IMR-90 (cell line): ENCODE measurements around the gene LRRC37A. TPM values are rescaled to one million over a fixed set of nuclear protein-coding genes. Genes with fewer than 3 reads are reported as not detected.
"Not testable (repeated sequence)": the region's sequence is repeated elsewhere in the genome, so short reads cannot be mapped to it uniquely, and the experiment has no call there.

Experiments
- ATAC-seq: fragments of 200-7000 bp; cut with Tn5 transposase; 2 replicates; pipeline ENCODE4 v1.9.1; 2020; ENCODE audit warnings: low read depth, mild to moderate bottlenecking, moderate library complexity
- BruUV-seq: library from RNA; stranded (reverse); fragments of 400-500 nt; replicated peaks from 2 replicates; lab custom pipeline; 2021; lab: Mats Ljungman, UMichigan
- CTCF ChIA-PET: fragments of 300-600 bp; formaldehyde crosslinking; extraction: SDS; loops from one replicate; lab custom pipeline; 2021; ENCODE audit warnings: antibody characterized with exemption; lab: Yijun Ruan, JAX
- POLR2A ChIA-PET: fragments of 300-600 bp; sonication (Branson Sonifier 250); formaldehyde crosslinking; loops from one replicate; lab custom pipeline; 2022; ENCODE audit warnings: antibody characterized with exemption; ENCODE audit not compliant: unreplicated experiment; lab: Charles Lee
- DNase-seq: peaks from one replicate; pipeline ENCODE4 v3.0.0; 2013
- H2AFZ ChIP-seq: replicated peaks from 2 replicates; pipeline ENCODE3; 2013; ENCODE audit warnings: low read length, mild to moderate bottlenecking; ENCODE audit not compliant: poor library complexity
- H2AK5ac ChIP-seq: 2 replicates; pipeline ENCODE4 v1.6.1; 2013; ENCODE audit warnings: low read depth, low read length, inconsistent platforms
- H2AK9ac ChIP-seq: replicated peaks from 2 replicates; pipeline ENCODE3; 2013; ENCODE audit warnings: mild to moderate bottlenecking, low read depth, low read length, moderate library complexity; ENCODE audit not compliant: poor library complexity
- H2BK120ac ChIP-seq: 2 replicates; pipeline ENCODE4 v1.6.1; 2013; ENCODE audit warnings: low read depth, low read length, inconsistent platforms
- H2BK15ac ChIP-seq: 3 replicates; pipeline ENCODE4 v1.6.1; 2013; ENCODE audit warnings: low read depth, low read length, inconsistent platforms
- H2BK20ac ChIP-seq: 2 replicates; pipeline ENCODE4 v1.6.1; 2013; ENCODE audit warnings: low read depth, mild to moderate bottlenecking, inconsistent platforms, low read length, moderate library complexity
- H2BK5ac ChIP-seq: 2 replicates; pipeline ENCODE4 v1.6.1; 2013; ENCODE audit warnings: mild to moderate bottlenecking, low read depth, low read length, inconsistent platforms; ENCODE audit not compliant: poor library complexity, severe bottlenecking
- H3K14ac ChIP-seq: replicated peaks from 2 replicates; pipeline ENCODE4 v1.6.1; 2013; ENCODE audit warnings: low read depth, low read length, inconsistent platforms
- H3K18ac ChIP-seq: 2 replicates; pipeline ENCODE4 v1.6.1; 2013; ENCODE audit warnings: low read depth, low read length, control low read depth
- H3K23ac ChIP-seq: 2 replicates; pipeline ENCODE4 v1.6.1; 2013; ENCODE audit warnings: low read depth, low read length, inconsistent platforms
- H3K27ac ChIP-seq: 2 replicates; pipeline ENCODE4 v1.5.1; 2013; ENCODE audit warnings: mild to moderate bottlenecking, control low read depth, low read length; ENCODE audit not compliant: insufficient read depth
- H3K27me3 ChIP-seq: 2 replicates; pipeline ENCODE4 v1.6.1; 2013; ENCODE audit warnings: low read length; ENCODE audit not compliant: control insufficient read depth, insufficient read depth
- H3K36me3 ChIP-seq: 2 replicates; pipeline ENCODE4 v1.6.1; 2013; ENCODE audit warnings: low read length, mixed read lengths; ENCODE audit not compliant: control insufficient read depth, insufficient read depth
- H3K4ac ChIP-seq: 2 replicates; pipeline ENCODE4 v1.6.1; 2013; ENCODE audit warnings: low read depth, low read length, inconsistent platforms
- H3K4me1 ChIP-seq: 2 replicates; pipeline ENCODE4 v1.6.1; 2013; ENCODE audit warnings: low read length, mixed read lengths; ENCODE audit not compliant: control insufficient read depth, insufficient read depth
- H3K4me2 ChIP-seq: 2 replicates; pipeline ENCODE4 v1.6.1; 2013; ENCODE audit warnings: low read depth, mild to moderate bottlenecking, control low read depth, low read length, moderate library complexity
- H3K4me3 ChIP-seq: 2 replicates; pipeline ENCODE4 v1.5.1; 2013; ENCODE audit warnings: low read depth, mild to moderate bottlenecking, control low read depth, low read length, moderate library complexity; ENCODE audit not compliant: insufficient read depth
- H3K56ac ChIP-seq: 2 replicates; pipeline ENCODE4 v1.6.1; 2013; ENCODE audit warnings: low read length, inconsistent platforms; ENCODE audit not compliant: insufficient read depth; ENCODE audit errors: extremely low read depth
- H3K79me1 ChIP-seq, 2 experiments: 2 replicates each; pipeline ENCODE4 v1.6.1; 2013; ENCODE audit warnings: low read length in 2 of 2, inconsistent platforms in 1 of 2, low read depth in 1 of 2
- H3K9ac ChIP-seq: 2 replicates; pipeline ENCODE4 v1.6.1; 2013; ENCODE audit warnings: low read depth, low read length, control low read depth
- H3K9me1 ChIP-seq: 2 replicates; pipeline ENCODE4 v1.6.1; 2013; ENCODE audit warnings: low read length, inconsistent platforms; ENCODE audit not compliant: insufficient read depth
- H3K9me3 ChIP-seq: 2 replicates; pipeline ENCODE4 v1.6.1; 2013; ENCODE audit warnings: low read length; ENCODE audit not compliant: control insufficient read depth, insufficient read depth
- H4K20me1 ChIP-seq: 2 replicates; pipeline ENCODE4 v1.6.1; 2013; ENCODE audit warnings: low read length, inconsistent platforms; ENCODE audit not compliant: insufficient read depth
- H4K5ac ChIP-seq: 2 replicates; pipeline ENCODE4 v1.6.1; 2013; ENCODE audit warnings: mild to moderate bottlenecking, low read depth, low read length, control low read depth
- H4K8ac ChIP-seq, 2 experiments: 2 replicates each; pipeline ENCODE4 v1.6.1; 2013; ENCODE audit warnings: low read depth in 2 of 2, low read length in 2 of 2, control low read depth in 1 of 2, inconsistent platforms in 1 of 2
- H4K91ac ChIP-seq: 2 replicates; pipeline ENCODE4 v1.6.1; 2013; ENCODE audit warnings: low read depth, low read length, inconsistent platforms; ENCODE audit not compliant: insufficient read depth
- RAD21 ChIP-seq: IDR thresholded peaks from 2 replicates; pipeline ENCODE4 v1.6.1; 2012; ENCODE audit warnings: low read length, improper control_type of control experiment
- SMC3 ChIP-seq: fragments of 150-350 bp; IDR thresholded peaks from 2 replicates; pipeline ENCODE4 v1.6.1; 2016; ENCODE audit warnings: low read depth, mild to moderate bottlenecking, antibody characterized with exemption, low read length, moderate library complexity
- WGBS, 2 experiments: methylation state at CpG; one replicate each; pipeline versions ENCODE4 v1.1.5 to v1.1.7; 2013; ENCODE audit warnings: missing lambda C conversion rate in 2 of 2; ENCODE audit not compliant: insufficient read length in 1 of 2; ENCODE audit errors: extremely low coverage in 2 of 2; 5-methylcytosine and 5-hydroxymethylcytosine counted together
- dilution Hi-C: fragments of 300-500 bp; cut with HindIII; formaldehyde crosslinking; loops from one replicate; pipeline ENCODE4 v1.14.3; 2018; ENCODE audit warnings: low sequenced_read_pairs; ENCODE audit not compliant: unreplicated experiment
- in situ Hi-C: fragments of 300-500 bp; cut with MboI; formaldehyde crosslinking; loops from 3 replicates; pipeline ENCODE4 v1.14.3; 2019; ENCODE audit warnings: low sequenced_read_pairs, inconsistent platforms, mixed read lengths
- intact Hi-C: fragments of 100-400 bp; cut with micrococcal nuclease; formaldehyde crosslinking; loops from 2 replicates; pipeline ENCODE4 v1.10.0; 2022
- polyA plus RNA-seq, 3 experiments: library from polyadenylated mRNA; depleted of rRNA; stranded (reverse); fragments of >200 nt; gene quantifications; 2 replicates each; pipeline ENCODE4 v1.2.3, GENCODE V29; 2012; ENCODE audit warnings: low replicate concordance in 1 of 3
- total RNA-seq: library from RNA; depleted of rRNA; stranded (reverse); fragments of >200 nt; gene quantifications from 2 replicates; pipeline ENCODE4 v1.2.3, GENCODE V29; 2012
- TF ChIP-seq, protein P1 (sequence below): conservative IDR thresholded peaks from 2 replicates; pipeline ENCODE4 v1.5.1; 2012; ENCODE audit warnings: mild to moderate bottlenecking, low read depth, low read length, improper control_type of control experiment

The LRRC37A gene
- total and polyA plus RNA-seq, 2 of the 4 experiments (the other 2 are of a cell fraction) = 0.72 to 0.91 TPM

DNA sequence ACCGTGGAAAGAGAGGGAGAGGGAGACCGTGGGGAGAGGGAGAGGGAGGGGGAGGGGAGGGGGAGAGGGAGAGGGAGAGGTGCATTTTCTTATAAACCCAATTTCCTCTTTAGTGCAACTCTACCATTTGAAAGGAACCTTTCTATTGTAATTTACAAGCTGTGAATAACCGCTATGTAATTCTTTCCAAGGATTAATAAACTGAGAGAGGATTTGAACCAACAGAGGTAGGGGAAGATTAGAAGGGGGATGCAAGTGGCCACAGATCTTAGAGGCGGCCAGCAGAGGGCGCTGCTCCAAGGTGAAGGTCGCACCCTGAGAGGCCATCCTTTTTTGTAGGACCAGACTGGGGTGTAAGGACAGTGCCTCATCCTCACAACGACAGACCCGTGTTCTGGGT is 41.2 kb upstream of the LRRC37A start:
- not testable (repeated sequence) for DNase-seq

GRCh38 chr17:46254215-46254614 is 40.7 kb upstream of the LRRC37A start:
- H3K4me3 ChIP-seq, H2AK5ac ChIP-seq, H3K14ac ChIP-seq, H3K9ac ChIP-seq, H4K20me1 ChIP-seq, DNase-seq, H3K27me3 ChIP-seq, H3K56ac ChIP-seq, H3K27ac ChIP-seq, H3K4me2 ChIP-seq, H4K8ac ChIP-seq, H2BK120ac ChIP-seq, H3K4ac ChIP-seq, H2BK5ac ChIP-seq, H3K9me1 ChIP-seq, BruUV-seq, H4K5ac ChIP-seq, intact Hi-C loops, H2BK20ac ChIP-seq, H2BK15ac ChIP-seq, H4K91ac ChIP-seq, ATAC-seq, POLR2A ChIA-PET, H3K18ac ChIP-seq, H3K4me1 ChIP-seq, H2AFZ ChIP-seq, H3K36me3 ChIP-seq, H2AK9ac ChIP-seq, H3K9me3 ChIP-seq, CTCF ChIA-PET, H3K79me1 ChIP-seq, dilution Hi-C loops, H3K23ac ChIP-seq: not testable (repeated sequence)
- no CpG with 5 or more reads among the region's 6 CpGs for WGBS, 2 experiments
- in situ Hi-C loops = loop anchor here (25.0 kb wide), 1 partner anchor 667 kb away; no protein-coding TSS in a partner anchor

More for the DNA sequence above, 41.2 kb upstream of the LRRC37A start:
- CTCF ChIA-PET = interaction anchor here (0.6 kb wide), 1 partner anchor 24 kb away, joined by 7 read pairs; no protein-coding TSS in a partner anchor
- WGBS, 2 experiments = no CpG with 5 or more reads among the region's 8 CpGs
- H3K9me1 ChIP-seq, H3K4me1 ChIP-seq, BruUV-seq, H2AK9ac ChIP-seq, H3K27ac ChIP-seq, H3K18ac ChIP-seq, H4K91ac ChIP-seq, H2BK20ac ChIP-seq, H2AFZ ChIP-seq, H3K4me2 ChIP-seq, POLR2A ChIA-PET, H3K4me3 ChIP-seq, dilution Hi-C loops, H3K9me3 ChIP-seq, H2AK5ac ChIP-seq, H2BK120ac ChIP-seq, H2BK15ac ChIP-seq, H3K56ac ChIP-seq, H4K5ac ChIP-seq, H3K36me3 ChIP-seq, H4K20me1 ChIP-seq, H3K9ac ChIP-seq, H3K27me3 ChIP-seq, H3K4ac ChIP-seq, H4K8ac ChIP-seq, H3K23ac ChIP-seq, intact Hi-C loops, H3K14ac ChIP-seq, H2BK5ac ChIP-seq, H3K79me1 ChIP-seq: not testable (repeated sequence)
- peak; percentile 54 for ATAC-seq
- TF ChIP-seq, protein P1, sequence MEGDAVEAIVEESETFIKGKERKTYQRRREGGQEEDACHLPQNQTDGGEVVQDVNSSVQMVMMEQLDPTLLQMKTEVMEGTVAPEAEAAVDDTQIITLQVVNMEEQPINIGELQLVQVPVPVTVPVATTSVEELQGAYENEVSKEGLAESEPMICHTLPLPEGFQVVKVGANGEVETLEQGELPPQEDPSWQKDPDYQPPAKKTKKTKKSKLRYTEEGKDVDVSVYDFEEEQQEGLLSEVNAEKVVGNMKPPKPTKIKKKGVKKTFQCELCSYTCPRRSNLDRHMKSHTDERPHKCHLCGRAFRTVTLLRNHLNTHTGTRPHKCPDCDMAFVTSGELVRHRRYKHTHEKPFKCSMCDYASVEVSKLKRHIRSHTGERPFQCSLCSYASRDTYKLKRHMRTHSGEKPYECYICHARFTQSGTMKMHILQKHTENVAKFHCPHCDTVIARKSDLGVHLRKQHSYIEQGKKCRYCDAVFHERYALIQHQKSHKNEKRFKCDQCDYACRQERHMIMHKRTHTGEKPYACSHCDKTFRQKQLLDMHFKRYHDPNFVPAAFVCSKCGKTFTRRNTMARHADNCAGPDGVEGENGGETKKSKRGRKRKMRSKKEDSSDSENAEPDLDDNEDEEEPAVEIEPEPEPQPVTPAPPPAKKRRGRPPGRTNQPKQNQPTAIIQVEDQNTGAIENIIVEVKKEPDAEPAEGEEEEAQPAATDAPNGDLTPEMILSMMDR = peak; percentile 47
- peak; percentile 34; the same call in 1 of the 2 replicates for TF ChIP-seq RAD21
- TF ChIP-seq SMC3 = peak; percentile 37; the same call in 1 of the 2 replicates
- in situ Hi-C loops = loop anchor here (25.0 kb wide), 1 partner anchor 666 kb away; no protein-coding TSS in a partner anchor
